ENCODE measurements around the gene CYLD.

GRCh38 chr16:50844840-50845239 lies 103.0 kb downstream of the CYLD start:
- TF ChIP-seq CTCF (IDR thresholded peaks at IDR 0.05) = no peak
- TF ChIP-seq POLR2A (IDR thresholded peaks at IDR 0.05) = no peak
